Activated CD4-positive, alpha-beta T cell treated with anti-CD3 and anti-CD28 coated beads, Interleukin-2, amount 50 U/mL, for 24 hours (primary cell): ENCODE data around the gene BBS7.

Source experiments
- DNase-seq, 2 donors: peaks; one replicate each; pipeline ENCODE4 v3.0.0-alpha.2; 2020; ENCODE audit warnings: low read depth in 1 of 2, low spot score in 1 of 2

BBS7 gene, protein sequence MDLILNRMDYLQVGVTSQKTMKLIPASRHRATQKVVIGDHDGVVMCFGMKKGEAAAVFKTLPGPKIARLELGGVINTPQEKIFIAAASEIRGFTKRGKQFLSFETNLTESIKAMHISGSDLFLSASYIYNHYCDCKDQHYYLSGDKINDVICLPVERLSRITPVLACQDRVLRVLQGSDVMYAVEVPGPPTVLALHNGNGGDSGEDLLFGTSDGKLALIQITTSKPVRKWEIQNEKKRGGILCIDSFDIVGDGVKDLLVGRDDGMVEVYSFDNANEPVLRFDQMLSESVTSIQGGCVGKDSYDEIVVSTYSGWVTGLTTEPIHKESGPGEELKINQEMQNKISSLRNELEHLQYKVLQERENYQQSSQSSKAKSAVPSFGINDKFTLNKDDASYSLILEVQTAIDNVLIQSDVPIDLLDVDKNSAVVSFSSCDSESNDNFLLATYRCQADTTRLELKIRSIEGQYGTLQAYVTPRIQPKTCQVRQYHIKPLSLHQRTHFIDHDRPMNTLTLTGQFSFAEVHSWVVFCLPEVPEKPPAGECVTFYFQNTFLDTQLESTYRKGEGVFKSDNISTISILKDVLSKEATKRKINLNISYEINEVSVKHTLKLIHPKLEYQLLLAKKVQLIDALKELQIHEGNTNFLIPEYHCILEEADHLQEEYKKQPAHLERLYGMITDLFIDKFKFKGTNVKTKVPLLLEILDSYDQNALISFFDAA

DNA sequence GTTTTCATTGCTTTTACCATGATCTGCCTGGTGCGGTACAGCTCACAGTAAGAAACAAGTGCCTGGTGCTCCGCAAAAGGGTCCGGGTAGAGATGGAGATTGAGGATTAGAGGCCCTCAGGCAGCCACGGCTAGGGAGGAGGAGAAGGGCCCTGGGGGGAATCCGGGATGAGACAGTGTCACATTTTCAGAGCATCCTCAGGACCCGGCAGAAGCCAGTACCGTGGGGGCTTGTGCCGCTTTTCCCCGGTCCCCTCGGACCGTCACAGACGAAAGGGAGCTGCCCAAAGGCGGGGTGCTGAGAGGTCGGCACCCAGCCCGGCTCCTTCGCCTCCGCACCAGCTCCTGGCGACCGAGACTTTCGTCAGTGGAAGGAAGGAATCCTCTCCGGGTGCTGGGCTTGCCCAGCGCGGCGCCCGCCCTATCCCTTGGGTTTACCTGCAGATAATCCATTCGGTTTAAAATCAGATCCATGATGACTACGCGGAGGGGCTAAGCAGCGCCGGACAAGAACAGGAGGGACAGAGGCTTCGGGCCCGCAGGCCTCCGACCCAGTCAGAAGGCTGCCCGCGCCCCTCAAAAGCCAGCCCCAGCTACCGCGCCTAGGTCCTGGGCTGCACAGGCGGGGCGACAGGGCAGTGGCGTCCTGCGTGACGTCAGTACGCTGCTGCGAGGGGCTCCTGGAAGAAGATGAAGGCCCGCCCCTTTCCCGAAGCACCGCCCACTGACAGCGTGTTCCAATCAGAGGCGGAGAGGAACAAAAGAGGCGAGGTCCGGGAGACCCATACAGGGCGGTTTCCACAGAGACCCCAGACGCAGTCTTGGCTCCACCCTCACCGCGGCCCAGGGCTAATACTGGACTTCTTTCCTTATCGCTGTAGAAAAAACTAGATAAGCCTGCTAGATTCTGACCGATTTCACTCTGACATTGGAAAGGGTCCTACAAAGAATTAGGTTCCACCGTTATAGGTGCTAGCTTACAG lies at the start of gene BBS7:
Gene BBS7 (minus strand): TSS at position 634 of the 982 bp plus-strand sequence. CDS start 161 bp downstream, at position 473.
- peak; percentile 87 to 97 for DNase-seq

DNA sequence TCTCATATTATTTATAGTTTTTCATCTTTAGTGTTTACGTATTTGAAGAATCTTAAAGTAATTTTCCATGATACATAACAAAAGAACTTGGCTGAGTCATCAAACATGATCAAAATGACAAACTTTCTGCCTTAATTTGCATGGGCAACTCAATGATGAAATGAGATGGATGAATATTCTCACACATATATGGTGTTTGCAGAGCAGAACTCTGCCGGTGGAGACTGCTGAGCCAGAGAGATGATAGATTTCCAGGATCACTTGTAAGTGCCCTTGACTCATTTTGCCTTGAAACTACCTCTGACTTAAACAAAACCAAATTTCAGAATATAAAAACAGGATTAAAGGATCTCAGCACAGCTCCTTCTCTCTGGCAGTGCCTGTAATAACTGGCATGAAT lies 43.4 kb upstream of the BBS7 start:
- no peak for DNase-seq

DNA sequence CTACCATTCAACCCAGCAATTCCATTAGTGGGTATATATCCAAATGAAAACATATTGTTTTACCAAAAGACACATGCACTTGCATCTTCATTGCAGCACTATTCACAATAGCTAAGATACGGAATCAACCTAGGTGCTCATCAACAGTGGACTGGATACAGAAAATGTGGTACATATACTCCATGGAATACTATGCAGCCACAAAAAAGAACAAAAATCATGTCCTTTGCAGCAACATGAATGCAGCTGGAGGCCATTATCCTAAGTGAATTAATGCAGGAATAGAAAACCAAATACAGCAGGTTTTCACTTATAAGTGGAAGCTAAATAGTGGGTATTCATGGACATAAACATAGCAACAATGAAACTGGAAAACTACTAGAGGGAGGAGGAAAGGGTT lies 38.1 kb upstream of the BBS7 start:
- no peak for DNase-seq

DNA sequence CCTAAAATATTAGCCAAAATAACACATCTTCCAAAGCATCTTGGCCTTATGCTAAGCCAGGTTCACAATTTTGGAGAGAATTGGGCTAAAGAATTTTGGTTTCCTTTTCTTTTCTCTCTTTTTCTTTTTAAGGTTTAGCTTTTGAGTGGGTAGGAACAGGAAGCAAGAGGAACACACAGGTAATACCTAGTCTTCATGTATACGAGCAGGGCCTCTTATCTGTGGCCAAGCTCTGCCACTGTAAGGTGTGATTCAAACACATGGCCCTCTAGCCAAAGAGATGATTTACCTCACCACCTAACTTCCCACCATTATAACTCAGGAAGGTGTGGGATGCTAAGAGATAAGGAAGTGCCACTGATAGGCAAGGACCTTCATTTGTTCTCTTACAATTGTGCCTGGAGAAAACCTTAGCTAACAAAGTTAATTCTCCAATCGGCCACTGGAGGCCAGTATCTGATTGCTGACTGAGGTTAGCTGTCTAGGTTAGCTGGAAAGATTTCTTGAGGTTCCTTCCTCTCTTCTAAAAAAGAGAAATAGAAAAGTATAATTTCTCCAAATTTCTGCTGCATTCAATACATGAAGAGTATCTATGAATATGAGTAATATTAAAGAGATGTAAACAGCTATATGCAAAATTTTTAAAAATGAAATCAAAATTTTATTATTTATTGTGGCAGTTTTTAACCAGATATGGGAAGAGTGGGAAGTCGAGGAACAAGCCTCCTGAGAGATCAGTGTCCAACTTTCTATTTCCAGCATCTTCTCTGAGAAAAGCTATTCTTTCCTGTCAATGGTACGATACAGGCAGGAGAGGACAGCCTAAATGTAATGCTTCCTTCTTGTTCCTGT lies 30.1 kb upstream of the BBS7 start:
- peak; percentile 9 to 41 for DNase-seq

DNA sequence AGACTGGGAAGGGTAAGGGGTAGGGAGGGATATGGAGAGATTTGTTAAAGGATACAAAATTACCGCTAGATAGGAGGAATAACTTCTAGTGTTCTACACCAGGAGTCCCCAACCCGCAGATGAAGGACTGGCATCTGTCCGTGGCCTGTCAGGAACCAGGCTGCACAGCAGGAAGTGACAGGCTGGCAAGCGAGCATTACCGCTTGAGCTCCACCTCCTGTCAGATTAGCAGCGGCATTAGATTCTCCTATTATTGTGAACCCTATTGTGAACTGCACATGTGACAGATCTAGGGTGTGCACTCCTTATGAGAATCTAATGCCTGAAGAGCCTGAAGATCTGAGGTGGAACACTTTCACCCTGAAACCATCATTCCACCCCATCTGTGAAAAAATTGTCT lies 27.9 kb upstream of the BBS7 start:
- no peak for DNase-seq

DNA sequence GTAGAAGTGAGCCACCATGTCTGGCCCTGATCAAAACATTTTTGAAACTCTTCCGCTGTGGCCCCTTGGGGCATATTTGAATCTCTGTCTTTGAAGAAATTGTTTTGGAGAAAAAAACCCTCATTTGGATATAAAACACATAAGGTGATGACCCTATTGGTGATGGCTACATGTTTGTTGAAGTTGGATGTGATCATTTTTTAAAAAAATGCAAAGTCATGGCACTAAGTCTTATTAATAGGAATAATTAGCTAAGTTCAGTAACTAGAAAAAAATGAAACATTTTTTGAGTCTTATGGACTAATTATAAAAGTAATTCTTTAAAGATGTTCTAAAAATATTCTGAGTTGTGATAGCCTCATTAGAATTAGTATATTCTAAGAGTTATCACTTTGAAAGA lies 17.9 kb upstream of the BBS7 start:
- no peak for DNase-seq

DNA sequence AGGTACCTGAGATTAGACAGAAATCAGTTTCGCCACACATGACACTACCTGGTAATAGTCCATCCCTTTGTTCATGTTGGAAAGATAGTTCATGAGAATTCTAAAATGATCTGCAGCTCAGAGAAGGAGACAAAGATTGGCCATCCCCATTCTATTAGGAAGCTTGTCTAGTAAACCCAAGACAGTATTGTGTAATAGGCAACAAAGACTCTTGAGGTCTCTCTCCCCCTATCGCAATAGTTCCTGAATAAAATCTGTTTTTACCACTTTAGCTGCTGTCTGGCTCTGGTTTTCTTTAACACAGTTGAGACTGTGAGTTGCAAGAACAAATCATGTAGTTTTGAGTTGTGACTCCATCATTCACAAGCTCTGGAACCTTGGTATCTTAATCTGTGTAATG lies 14.8 kb upstream of the BBS7 start:
- DNase-seq, result no peak

DNA sequence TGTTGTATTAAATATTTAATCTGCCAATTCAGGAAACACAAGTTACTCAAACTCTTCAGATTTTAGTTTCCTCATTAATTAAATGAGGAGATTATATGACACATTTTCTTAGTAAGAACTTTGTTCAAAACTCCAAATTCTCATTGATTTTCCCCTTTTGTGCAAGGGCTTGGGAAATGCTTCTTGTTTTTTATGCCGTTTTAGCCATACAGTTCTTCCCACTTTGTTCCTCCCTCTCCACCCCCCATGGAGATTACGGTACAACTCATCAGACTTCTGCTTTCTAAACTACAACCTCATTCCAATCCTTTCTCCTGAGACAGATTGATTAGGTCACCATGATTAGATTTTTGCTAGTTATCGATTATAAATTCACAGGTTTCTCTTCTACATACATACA lies 10.9 kb upstream of the BBS7 start:
- no peak for DNase-seq

DNA sequence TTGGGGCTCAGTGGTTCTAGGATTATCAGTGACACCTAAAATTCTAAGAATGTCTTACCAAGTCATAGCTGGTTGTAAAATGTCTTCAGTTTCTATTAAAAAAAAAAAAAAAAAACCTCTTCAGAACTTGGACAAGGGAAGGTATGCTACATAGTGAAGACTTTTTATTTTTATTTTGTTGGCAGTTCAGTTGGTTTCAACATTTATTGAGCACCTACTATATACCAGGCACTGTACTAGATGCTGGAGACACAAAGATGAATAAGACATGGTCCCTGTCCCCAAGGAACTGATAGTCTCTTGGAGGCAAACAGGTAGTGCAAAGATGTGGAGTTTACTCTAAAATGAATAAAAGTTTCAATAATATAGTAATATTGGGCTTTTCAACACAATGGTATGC lies 8.9 kb upstream of the BBS7 start:
- DNase-seq, result no peak

DNA sequence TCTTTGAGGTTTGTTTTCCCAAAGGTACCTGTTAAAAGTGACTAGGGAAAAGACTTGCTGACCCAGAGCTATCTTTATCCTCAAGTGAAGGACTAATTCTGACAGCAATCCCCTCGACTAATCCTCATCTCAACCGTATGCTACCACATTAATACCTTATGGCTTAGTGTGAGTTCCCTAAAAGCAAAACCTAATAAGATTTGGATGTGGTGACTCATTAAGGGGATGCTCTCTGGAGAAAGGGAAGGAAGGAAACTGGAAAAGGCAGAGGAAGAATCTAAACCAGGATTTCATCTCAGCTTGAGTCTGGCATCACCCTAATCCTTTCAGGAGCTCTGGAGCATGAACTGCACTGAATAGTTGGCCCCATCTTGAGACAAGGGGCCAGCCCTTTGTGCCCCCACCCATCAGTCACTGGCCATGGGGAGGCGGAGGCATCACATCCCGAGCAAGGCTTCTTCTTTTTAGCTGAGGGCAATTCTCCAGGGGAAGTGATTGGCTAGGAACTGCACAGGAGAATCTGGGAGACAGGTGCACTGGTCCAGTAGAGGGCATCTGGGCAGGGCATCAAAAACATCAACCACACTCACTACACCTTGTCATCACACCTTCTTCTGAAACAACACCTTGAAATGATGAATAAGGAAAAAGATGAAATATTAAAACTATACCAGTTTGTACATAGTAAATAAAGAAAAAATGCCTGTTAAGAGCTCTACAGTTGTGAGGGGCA lies 6.9 kb upstream of the BBS7 start:
- no peak for DNase-seq

DNA sequence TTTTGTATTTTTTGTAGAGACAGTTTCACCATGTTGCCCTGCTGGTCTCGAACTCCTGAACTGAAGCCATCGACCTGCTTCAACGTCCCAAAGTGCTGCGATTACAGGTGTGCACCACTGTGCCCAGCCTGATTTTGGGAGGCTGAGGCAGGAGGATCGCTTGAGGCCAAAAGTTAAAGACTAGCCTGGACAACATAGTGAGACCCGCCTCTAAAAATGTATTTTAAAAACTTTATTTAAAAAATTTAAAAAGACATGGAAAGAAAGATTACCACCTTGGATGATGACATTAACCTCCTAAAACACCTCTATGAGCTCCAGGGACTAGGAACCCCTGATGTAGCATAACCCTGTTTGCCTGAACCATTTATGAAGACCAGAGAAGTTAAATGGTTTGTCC lies 5.8 kb upstream of the BBS7 start:
- no peak for DNase-seq

DNA sequence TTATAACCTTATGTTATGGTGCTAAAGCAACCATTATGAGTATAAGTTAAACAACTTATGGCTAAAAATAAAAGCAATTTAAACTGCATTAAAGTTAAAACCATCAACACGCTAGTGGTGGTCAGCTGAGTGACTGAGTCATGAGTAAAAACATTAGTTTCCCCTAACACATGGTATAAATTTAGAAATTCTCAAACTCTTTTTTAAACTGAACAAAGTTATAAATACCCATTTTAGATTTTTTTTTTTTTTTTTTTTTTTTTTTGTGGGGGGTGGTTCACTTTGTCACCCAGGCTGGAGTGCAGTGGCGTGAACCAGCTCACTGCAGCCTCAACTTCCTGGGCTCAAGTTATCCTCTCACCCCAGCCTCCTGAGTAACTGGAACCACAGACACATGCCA lies 5.4 kb upstream of the BBS7 start:
- DNase-seq, result no peak

DNA sequence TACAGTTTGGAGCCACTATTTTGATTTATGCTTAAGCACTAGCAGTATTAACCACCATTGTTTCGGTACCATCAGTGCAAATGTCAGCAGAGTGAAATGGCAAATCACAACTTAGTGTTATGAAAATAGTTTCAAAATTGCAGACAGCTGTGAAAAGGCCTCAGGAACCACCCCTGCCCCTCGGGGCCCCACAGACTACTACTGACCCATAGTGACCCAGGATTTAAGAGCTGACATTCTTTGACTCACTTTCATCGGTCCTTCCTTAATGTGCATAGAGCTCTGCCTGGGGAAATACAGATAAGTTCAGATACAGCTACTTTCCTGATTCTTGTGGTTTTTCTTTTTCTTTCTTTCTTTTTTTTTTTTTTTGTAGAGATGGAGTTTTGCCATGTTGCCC lies 3.3 kb upstream of the BBS7 start:
- no peak for DNase-seq

DNA sequence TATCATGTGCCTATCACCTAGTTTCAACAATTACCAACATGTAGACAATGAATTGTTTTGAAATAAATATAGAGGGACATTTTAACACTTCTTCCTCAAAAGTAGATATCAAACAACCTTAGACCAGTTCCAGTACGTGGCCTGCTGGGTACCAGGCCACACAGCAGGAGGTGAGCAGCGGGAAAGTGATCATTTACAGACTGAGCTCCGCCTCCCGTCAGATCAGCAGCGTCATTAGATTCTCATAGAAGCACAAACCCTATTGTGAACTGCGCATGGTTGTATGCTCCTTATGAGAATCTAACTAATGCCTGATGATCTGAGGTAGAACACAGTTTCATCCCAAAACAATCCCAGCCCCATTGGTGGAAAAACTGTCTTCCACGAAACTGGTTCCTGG lies 6.5 kb downstream of the BBS7 start:
- DNase-seq, result no peak

DNA sequence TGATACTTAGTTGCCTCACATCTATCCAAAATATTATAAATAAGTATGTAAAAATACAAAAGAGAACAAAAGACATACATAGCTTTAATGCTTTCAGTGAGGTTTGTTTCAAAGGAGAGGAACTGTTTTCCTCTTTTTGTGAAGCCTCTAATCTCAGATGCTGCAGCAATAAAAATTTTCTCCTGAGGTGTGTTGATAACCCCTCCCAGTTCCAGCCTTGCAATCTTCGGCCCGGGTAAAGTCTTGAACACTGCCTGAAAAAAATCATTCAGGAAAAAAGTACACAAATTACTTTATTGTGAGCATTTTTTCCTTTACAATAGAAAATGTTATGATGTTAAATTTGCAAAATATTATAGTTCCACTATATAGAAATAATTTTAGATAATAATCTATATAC lies 8.8 kb downstream of the BBS7 start:
- no peak for DNase-seq

DNA sequence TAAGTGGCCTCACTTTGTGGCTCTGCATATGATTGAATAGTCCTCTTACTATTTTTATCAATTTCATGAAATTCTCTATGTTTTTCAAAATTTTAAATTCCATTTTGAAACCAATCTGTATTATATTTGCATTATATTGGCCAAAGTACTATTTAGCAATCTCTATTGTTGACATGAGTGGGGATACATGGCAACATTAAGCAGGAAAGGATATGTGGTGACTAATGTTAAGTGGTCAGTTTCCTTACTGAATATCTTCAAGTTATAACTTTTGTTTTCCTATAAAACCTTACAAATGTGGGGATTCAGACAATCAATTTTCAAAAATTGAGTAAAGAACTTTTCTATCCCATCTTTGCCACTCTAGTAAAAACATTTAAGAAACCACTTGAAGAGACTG lies 10.2 kb downstream of the BBS7 start:
- DNase-seq, result no peak

DNA sequence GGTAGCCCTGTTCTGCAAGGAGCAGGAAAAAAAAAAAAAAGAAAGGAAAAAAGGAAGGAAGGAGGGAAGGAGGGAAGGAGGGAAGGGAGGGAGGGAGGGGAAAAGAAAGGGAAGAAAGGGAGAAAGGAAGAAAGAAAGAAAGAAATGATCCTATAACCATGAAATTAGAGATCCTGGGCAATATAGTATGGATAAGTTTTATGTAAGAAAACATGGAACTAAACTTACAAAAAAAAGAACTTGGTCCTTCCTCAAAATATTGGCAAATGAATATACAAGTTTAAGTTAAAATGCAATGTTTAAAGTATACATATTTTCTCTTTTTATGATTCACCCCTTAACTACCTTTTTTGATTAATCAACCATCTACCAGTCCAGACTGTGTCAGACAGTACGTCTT lies 18.9 kb downstream of the BBS7 start:
- DNase-seq, result no peak

DNA sequence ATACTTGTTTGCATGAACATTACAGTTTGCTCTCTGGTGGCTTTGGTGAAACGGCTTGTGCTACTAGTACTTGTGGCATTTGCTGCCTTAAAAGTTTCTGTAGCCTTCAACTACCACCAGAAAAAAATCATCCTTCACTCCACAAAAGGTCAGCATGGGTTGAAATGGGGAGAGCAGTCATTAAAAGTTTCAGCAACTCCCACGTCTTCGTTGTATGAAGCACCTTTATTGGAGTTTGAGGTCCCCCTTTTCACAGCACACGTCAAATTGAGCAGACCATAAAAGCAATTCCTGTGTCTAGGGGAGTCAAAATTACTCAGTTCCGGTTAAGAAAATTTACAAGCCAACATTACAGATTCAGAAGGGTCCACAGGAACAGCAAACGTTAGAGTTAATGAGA lies 23.6 kb downstream of the BBS7 start:
- no peak for DNase-seq

DNA sequence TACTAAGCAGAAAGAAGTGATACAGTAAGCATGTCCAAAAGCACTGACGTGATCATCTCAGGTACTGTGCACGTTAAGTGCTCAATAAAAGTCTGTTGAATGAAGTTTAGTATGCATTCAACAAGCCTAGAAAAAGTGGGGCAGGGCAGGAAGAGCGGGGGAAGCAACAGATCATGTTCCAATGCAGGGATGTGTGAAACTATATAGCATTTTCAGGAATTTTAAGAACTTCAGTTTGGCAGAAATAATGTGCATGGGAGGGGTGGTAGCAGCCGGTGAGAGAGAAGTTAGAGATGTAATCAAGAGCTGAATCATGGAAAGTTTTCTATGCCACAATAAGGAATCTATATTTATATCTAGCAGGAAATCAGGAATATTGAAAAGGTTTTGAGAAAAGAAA lies 27.4 kb downstream of the BBS7 start:
- no peak for DNase-seq

DNA sequence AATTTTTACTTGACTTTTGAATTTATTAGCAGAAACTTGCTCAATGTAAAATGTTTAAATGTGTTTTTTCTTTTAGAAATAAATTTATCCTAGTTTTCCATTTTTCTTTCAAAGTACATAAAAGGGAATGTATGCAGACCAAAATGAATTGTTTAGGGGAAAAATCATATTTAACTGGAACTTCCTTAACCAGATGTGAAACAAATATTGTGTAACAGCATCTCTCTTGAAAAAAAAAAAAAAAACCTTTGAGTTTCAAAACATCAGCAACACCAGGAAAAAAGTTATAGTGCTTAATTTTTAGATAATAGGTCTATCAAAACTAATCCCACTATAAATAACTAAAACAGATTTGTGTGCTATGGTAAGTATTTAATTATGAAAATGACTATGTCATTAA lies 32.1 kb downstream of the BBS7 start:
- no peak for DNase-seq
